Rectal smooth muscle tissue (tissue), 1 donor: ENCODE measurements around the gene SYT17.

ENCODE experiments used
- H3K27ac ChIP-seq: one replicate; pipeline ENCODE4 v1.7.0; 2013; ENCODE audit warnings: low read depth, low read length, inconsistent platforms
- H3K27me3 ChIP-seq: one replicate; pipeline ENCODE4 v1.7.0; 2013; ENCODE audit warnings: low read length; ENCODE audit not compliant: control insufficient read depth, insufficient read depth
- H3K36me3 ChIP-seq: one replicate; pipeline ENCODE4 v1.7.0; 2013; ENCODE audit warnings: low read length; ENCODE audit not compliant: control insufficient read depth, insufficient read depth
- H3K4me1 ChIP-seq: one replicate; pipeline ENCODE4 v1.7.0; 2013; ENCODE audit warnings: low read length; ENCODE audit not compliant: control insufficient read depth, insufficient read depth
- H3K4me3 ChIP-seq: one replicate; pipeline ENCODE4 v1.7.0; 2013; ENCODE audit warnings: low read length
- H3K9ac ChIP-seq: one replicate; pipeline ENCODE4 v1.7.0; 2013; ENCODE audit warnings: low read length

SYT17 gene

GRCh38 chr16:19132255-19132654, 35.8 kb upstream of the SYT17 start:
- H3K27ac ChIP-seq, result no peak overlapping the region
- H3K4me1 ChIP-seq, result peaks cover 13% of the 10 kb centered on the region
- no peaks in the 10 kb centered on the region for H3K27me3 ChIP-seq
- no peak overlapping the region for H3K9ac ChIP-seq
- H3K36me3 ChIP-seq, result no peaks in the 10 kb centered on the region
- no peak overlapping the region for H3K4me3 ChIP-seq

DNA sequence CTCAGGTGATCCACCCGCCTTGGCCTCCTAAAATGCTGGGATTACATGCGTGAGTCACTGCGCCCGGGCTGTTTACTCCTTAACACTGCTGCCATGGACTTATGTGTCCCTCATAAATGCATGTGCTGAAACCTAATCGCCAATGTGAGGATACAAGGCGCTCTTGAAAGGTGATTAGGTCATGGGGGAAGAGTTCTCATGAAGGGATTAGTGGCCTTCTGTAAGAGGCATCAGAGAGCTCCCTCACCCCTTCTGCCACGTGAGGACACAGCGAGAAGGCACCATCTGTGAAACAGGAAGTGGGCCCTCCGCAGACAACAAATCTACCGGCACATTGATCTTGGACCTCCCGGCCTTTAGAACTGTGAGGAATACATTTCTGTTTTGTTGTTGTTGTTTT, 35.1 kb upstream of the SYT17 start:
- Histone ChIP-seq H3K27ac (no peak overlapping the region), H3K27me3 (no peaks in the 10 kb centered on the region), H3K36me3 (no peaks in the 10 kb centered on the region), H3K4me3 (no peak overlapping the region), H3K4me1 (peaks cover 18% of the 10 kb centered on the region), H3K9ac (no peak overlapping the region)

DNA sequence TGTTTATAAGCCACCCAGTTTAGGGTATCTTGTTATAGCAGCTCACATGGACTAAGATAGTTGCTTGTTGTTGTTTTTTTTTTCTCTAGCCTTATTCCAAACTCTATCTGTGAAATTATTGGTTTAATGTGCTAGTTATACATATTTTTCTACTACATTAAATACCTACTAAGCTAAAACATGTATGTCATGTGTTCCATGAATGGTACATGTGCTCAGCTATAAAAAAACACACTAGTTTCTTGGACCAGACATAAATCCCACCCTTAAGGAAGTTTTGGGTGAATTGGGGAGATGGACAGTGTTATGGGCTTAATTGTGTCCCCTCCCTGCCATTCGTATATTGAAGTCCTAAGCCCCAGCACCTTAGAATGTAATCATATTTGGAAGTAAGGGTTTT, 34.4 kb upstream of the SYT17 start:
- H3K27me3 ChIP-seq, result no peaks in the 10 kb centered on the region
- H3K36me3 ChIP-seq, result no peaks in the 10 kb centered on the region
- no peak overlapping the region for H3K9ac ChIP-seq
- no peak overlapping the region for H3K4me3 ChIP-seq
- H3K27ac ChIP-seq, result no peak overlapping the region
- peaks cover 18% of the 10 kb centered on the region for H3K4me1 ChIP-seq

- Histone ChIP-seq H3K4me3 (no peak overlapping the region), H3K9ac (no peak overlapping the region), H3K27me3 (no peaks in the 10 kb centered on the region), H3K27ac (no peak overlapping the region), H3K36me3 (no peaks in the 10 kb centered on the region), H3K4me1 (peaks cover 17% of the 10 kb centered on the region)
Observed at GRCh38 chr16:19135201-19135842, 32.7 kb upstream of the SYT17 start.

DNA sequence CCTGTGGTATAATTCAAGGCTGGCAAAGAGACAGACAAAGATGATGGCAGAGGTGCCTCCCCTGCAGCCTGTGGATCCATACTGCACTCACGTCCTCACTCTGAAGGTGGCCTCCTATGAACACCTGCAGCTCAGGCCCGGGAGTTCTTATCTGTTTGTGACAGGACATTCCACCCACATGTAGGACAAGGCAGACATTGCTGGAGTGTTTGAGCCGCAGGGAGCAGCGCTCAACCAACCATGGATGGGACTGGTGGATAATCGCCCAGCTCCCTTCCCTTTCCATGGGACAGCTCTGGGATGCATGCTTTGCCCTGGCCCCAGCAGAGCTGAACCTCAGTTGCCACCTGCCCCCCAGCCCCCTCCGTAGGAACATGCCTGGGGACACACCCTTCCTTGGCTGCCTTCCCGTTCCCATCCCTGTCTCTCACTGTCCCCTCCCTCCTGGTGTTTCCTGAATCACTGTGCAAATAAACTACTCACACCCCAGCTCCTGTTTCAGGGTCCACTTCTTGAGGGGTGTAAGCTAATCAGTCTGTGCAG, 32.1 kb upstream of the SYT17 start:
- H3K36me3 ChIP-seq, result no peaks in the 10 kb centered on the region
- no peaks in the 10 kb centered on the region for H3K27me3 ChIP-seq
- no peak overlapping the region for H3K27ac ChIP-seq
- no peak overlapping the region for H3K9ac ChIP-seq
- no peak overlapping the region for H3K4me3 ChIP-seq
- peaks cover 14% of the 10 kb centered on the region for H3K4me1 ChIP-seq

- Histone ChIP-seq H3K4me1 (peaks cover 14% of the 10 kb centered on the region), H3K27me3 (no peaks in the 10 kb centered on the region), H3K9ac (no peak overlapping the region), H3K4me3 (peak overlapping the region; percentile 29), H3K27ac (peak overlapping the region; percentile 37), H3K36me3 (no peaks in the 10 kb centered on the region)
Observed at GRCh38 chr16:19136549-19137196, 31.4 kb upstream of the SYT17 start.

DNA sequence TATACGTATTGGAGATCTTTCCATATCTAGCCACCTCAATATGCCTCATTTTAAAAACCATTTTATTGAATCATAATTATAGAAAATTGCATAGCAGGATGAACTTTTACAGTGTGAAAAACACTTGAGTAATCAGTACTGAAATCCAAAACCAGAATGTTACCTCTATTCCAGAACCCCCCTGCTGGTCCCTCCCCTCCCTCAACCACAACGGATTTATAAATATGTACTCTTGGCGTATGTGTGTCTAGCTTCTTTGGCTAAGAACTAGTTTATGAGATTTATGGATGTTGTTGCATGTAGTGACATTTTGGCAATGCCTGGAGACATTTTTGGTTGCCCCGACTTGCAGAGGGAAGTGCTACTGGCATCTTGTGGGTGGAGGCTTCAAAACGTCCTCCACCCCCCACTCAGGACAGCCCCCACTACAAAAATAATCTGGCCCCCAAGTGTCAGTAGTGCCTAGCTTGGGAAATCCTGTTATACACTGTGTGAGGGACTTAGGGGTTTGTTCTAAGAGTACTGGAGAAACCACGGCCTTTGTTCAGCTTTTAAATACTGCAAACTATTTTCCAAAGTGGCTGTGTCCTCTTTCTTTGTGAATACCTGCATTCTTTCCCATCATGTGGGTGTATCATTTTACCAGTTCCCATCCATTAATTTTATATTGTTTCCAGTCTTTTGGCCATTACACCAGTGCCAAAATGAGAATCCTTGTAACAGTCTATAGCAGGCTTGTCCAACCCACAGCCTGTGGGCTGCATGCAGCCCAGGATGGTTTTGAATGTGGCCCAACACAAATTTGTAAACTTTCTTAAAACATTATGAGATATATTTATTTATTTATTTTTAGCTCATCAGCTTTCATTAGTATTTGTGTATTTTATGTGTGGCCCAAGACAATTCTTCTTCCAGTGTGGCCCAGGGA, 30.6 kb upstream of the SYT17 start:
- Histone ChIP-seq H3K27me3 (no peaks in the 10 kb centered on the region), H3K4me1 (peaks cover 14% of the 10 kb centered on the region), H3K4me3 (no peak overlapping the region), H3K36me3 (no peaks in the 10 kb centered on the region), H3K27ac (peak overlapping the region; percentile 37), H3K9ac (no peak overlapping the region)

DNA sequence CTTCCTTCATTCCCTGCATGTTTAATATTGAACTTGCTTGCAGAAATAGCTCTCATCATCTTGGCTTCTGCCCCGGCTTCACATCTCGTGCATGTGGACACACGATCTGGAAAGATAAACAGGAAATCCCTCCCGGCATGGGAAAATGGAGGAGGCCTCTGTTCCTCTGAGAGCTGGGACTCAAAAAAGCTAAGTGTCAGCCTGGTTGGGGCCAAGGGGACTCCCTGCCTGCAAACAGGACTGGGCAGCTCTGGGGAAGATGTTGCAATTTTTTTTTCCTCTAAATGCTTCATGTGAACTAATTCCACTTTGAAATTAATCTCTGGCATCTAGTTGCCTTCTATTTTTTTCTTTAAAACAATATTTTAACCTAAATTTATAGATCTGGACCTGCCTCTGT, 29.4 kb upstream of the SYT17 start:
- no peaks in the 10 kb centered on the region for H3K27me3 ChIP-seq
- no peak overlapping the region for H3K9ac ChIP-seq
- peaks cover 14% of the 10 kb centered on the region for H3K4me1 ChIP-seq
- H3K4me3 ChIP-seq, result no peak overlapping the region
- no peak overlapping the region for H3K27ac ChIP-seq
- no peaks in the 10 kb centered on the region for H3K36me3 ChIP-seq

GRCh38 chr16:19139436-19140091, 28.5 kb upstream of the SYT17 start:
- no peak overlapping the region for H3K9ac ChIP-seq
- no peak overlapping the region for H3K4me3 ChIP-seq
- no peaks in the 10 kb centered on the region for H3K27me3 ChIP-seq
- peaks cover 14% of the 10 kb centered on the region for H3K4me1 ChIP-seq
- H3K36me3 ChIP-seq, result no peaks in the 10 kb centered on the region
- H3K27ac ChIP-seq, result no peak overlapping the region

DNA sequence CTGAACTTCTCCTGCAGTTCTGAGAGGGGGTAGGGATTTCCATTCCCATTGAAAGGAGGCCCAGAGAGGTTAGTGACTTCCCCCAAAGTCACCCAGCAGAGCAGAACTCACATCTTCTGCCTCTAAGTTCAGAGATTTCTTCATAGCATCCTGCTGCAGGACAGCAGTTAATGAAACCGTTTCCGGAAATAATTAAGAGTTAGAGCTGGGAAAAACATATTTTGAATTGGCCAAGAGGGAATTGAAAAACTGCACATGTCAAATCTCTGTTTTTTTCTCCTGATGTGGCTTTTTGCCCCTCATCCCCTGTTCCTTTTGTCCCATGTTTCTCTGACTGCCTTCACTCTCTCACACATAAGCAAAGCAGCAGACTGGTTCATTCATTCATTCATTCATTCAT, 27.6 kb upstream of the SYT17 start:
- no peak overlapping the region for H3K4me3 ChIP-seq

GRCh38 chr16:19142939-19143598, 25.0 kb upstream of the SYT17 start:
- H3K4me3 ChIP-seq, result no peak overlapping the region
- H3K27ac ChIP-seq, result no peak overlapping the region
- H3K27me3 ChIP-seq, result no peaks in the 10 kb centered on the region
- H3K4me1 ChIP-seq, result no peaks in the 10 kb centered on the region
- no peak overlapping the region for H3K9ac ChIP-seq
- no peaks in the 10 kb centered on the region for H3K36me3 ChIP-seq

More for the DNA sequence above, 27.6 kb upstream of the SYT17 start:
- H3K27ac ChIP-seq, result no peak overlapping the region
- H3K36me3 ChIP-seq, result no peaks in the 10 kb centered on the region
- H3K27me3 ChIP-seq, result no peaks in the 10 kb centered on the region
- peaks cover 14% of the 10 kb centered on the region for H3K4me1 ChIP-seq
- no peak overlapping the region for H3K9ac ChIP-seq
